GM21576 (cell line): ENCODE results near the gene FCRL6.

Source experiments
- ATAC-seq: cut with Tn5 transposase; IDR thresholded peaks from one replicate; pipeline ENCODE4 v1.9.1; 2021; ENCODE audit warnings: mild to moderate bottlenecking, moderate library complexity; ENCODE audit not compliant: unreplicated experiment

The FCRL6 gene, protein sequence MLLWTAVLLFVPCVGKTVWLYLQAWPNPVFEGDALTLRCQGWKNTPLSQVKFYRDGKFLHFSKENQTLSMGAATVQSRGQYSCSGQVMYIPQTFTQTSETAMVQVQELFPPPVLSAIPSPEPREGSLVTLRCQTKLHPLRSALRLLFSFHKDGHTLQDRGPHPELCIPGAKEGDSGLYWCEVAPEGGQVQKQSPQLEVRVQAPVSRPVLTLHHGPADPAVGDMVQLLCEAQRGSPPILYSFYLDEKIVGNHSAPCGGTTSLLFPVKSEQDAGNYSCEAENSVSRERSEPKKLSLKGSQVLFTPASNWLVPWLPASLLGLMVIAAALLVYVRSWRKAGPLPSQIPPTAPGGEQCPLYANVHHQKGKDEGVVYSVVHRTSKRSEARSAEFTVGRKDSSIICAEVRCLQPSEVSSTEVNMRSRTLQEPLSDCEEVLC

DNA sequence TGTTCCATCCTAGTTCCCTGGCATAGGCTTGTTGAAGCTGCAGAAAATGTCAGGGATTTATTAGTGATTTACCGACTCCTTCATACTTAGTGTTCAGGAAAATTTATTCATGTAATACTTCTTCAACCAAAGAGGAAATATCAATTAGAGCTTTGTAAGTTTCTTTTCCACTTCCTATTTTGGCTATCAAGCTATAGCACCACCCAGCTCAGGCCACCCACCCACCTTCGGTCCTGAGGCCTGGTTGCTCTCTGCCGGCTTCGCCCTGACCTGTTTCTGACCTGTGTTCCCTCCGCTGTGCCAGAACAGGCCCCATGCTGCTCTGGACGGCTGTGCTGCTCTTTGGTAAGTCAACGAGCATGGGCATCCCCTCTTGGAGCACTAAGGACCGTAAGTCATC is at the start of gene FCRL6:
TSS of gene FCRL6 (plus strand) at position 250 of the 400 bp plus-strand sequence. CDS start at position 315, 65 bp downstream.
- no peak for ATAC-seq

- no peak for ATAC-seq
These were observed 48.8 kb upstream of the FCRL6 start for GRCh38 chr1:159753386-159753785.

DNA sequence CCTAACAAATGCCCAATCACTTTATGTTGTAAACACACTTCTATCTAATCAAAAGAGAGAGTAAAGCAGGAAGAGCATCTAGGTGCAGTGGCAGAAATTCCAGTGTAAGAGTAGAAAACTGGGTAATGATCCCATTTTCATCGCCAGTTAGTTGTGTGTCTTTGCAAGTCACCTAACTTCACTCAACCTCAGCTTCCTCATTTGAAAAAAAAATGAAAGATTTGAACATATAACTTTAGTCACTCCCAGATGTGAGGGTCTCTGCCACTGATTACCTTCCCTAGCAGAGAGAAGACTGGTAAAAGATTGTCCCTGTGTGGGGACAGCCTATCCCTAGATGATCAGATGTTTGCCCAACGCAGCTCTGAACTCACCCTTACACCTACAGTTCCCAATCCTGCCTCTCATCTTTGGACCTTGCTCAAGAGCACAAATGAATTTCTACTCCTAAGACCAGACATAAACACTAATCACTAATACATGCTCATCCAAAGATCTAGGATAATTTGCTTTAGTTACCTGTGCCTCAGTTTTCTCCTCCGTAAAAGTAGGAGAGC is 46.6 kb upstream of the FCRL6 start:
- ATAC-seq = no peak

GRCh38 chr1:159756397-159756796 is 45.8 kb upstream of the FCRL6 start:
- no peak for ATAC-seq

- no peak for ATAC-seq
These were observed 38.5 kb upstream of the FCRL6 start for GRCh38 chr1:159763686-159764085.

- no peak for ATAC-seq
These were observed 36.4 kb upstream of the FCRL6 start for GRCh38 chr1:159765806-159766205.

- no peak for ATAC-seq
These were observed 30.8 kb upstream of the FCRL6 start for GRCh38 chr1:159771127-159771895.

- ATAC-seq = no peak
These were observed 27.7 kb upstream of the FCRL6 start for GRCh38 chr1:159774465-159774864.

DNA sequence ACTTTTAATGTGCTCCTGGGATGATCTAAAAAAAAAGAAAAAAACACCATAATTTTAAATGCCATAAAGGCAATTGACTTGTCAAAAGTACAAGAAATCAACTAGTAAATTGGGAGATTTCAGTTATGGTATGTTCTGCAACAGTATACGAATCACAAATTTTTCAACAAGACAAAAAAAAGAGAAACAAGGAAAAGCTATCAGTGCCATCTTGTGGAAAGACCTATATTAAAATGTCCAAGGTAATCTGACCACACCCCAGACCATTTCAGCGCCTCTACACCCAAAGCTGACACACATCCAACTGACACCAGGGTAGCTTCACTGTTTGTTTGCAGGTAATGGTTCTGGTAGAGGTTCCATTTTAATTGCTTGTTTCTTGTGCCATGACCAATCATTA is 26.4 kb upstream of the FCRL6 start:
- ATAC-seq = no peak

- ATAC-seq = no peak
These were observed 23.9 kb upstream of the FCRL6 start for GRCh38 chr1:159778266-159778665.

DNA sequence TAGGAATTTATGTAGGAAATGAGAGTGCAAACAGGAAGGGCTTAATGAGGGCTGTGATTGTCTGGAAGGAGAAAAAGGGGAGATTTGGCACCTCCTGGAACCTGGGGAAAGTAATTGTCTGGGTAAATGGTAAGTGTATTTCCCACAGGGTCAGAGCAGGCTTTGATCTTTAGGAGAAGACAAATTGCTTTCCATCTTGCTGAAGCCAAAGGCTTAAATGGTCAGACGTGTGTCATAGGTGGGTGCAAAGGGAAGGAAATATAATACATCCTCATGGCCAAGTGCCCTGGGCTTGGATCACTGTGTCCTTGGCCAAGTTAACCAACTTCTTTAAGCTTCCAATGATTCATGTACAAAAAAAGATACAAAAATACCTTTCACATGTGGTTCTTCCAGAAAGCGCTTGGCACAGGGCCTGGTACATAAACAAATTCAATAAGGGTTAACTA is 22.7 kb upstream of the FCRL6 start:
- ATAC-seq = no peak

DNA sequence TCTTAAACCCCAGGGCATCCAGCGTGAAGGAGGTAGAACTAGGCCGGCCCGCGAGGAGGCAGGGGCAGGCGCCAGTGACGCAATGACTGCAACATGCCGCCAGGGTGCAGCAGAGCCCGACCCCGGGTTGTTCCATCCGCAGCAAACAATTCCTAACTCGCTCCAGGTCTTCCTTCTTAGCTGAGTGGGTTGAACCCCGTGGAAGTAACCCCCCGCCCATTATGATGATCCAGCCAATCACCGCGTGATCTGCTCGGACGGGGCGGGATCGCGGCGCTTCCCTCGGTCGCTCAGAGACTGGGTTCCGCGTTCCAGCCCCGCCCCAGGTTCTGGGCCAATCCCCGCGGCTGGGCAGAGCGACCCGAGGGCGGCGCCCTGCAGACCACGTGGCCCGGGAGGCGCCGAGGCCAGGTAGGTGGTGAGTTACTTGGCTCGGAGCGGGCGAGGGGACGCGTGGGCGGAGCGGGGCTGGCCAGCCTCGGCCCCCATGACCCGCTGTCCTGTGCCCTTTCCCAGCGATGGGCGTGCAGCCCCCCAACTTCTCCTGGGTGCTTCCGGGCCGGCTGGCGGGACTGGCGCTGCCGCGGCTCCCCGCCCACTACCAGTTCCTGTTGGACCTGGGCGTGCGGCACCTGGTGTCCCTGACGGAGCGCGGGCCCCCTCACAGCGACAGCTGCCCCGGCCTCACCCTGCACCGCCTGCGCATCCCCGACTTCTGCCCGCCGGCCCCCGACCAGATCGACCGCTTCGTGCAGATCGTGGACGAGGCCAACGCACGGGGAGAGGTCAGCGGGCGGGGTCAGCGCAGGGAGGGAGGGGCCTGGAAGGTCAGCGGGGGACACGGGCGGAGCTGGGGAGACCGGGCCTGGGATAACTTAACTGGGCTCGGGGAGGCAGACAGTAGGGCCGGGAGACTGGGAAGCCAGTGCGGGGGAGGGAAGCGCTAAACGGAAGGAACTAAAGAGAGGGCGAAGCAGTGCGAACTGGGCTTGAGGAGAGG is 21.3 kb upstream of the FCRL6 start, which contains the start of gene DUSP23:
TSS of gene DUSP23 (plus strand) at position 380 of the 1,000 bp plus-strand sequence. CDS start at position 519, 139 bp downstream.
- ATAC-seq = peak; percentile 97

- ATAC-seq = no peak
These were observed 20.2 kb upstream of the FCRL6 start for GRCh38 chr1:159781992-159782391.

GRCh38 chr1:159783724-159784123 is 18.4 kb upstream of the FCRL6 start:
- ATAC-seq = no peak

DNA sequence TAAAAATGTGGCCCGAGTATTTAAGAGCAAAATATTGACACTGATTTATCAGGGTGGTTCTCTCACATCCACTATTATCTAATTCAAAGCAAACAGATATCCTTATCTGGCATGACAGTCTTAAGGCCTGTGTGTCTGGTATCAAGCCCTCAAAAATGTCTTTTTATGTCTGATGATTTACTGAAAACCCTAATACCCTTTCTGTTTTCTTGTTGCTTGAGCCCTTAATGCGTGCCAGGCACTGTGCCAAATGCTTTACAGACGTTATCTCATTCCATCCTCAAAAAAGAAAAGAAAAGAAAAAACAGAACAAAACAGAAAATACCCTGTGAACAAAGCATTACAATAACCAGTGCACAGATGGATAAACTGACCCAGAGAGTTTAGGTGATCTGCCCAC is 15.7 kb upstream of the FCRL6 start:
- ATAC-seq = no peak

DNA sequence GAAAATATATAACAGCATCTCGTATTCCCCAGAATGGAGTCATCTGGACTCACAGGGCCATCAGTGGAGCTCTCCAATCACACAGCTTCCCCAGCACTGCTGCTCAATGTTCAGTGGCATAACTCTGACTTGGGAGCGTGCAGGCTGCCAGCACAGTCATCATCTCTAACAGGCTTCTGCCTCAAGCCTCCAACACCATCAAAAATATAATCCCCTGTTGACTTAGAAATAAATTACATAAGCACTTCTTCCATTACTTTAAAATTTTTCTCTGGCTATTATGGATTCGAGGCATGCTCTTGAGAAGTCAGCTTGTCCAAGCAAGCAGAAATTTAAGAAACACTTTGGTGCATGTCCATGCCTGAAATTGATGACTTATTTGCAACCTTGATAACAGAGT is 15.2 kb upstream of the FCRL6 start:
- ATAC-seq = no peak

DNA sequence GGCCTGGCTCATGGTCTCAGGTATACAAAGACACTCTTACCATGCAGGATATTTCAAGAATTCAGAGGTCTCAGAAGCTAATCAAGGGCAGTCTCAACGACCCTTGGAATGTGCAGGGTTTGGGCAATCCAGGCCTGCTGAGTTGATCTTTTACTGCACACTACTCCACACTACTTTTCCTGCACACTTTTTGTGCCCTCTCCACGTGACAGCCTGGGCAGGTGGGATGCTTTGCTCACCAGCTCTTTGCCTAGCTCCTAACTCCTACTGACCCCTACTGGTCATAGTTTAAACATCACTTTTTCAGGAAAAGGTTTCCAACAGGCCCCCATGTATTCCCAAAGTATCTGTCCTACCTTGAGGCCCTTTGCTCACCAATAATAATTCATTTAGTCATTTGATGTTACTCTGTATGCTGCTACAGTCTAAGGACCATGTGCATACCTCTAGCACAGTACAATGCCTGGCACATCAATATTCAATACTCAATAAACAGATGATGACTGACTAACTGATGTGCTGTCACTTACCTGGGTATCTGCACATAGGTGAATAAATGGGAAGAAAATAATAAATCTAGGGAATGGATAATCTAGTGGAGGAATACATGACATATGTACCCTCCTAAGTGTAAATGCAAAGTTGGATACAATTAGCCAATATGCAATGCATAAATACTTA is 11.8 kb upstream of the FCRL6 start:
- ATAC-seq = no peak

DNA sequence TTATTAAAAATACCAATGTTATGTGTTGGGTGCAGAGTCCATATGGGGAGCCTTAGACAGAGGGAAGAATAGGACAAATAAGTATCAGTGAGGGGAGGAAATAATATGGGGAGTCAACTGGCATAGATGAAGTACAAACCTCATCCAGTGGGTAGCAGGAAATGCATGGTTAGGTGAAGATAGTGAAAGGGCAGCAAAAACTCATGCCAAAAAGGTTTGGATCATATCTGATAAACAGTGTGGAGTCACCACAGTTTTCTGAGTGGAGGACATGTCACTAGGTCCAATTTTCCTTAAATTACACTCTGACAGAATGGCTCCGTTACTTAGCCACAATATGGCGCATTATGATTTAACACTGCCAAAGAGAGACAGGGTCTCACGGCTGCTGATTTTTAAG is 11.1 kb upstream of the FCRL6 start:
- ATAC-seq = no peak

- no peak for ATAC-seq
These were observed 10.7 kb upstream of the FCRL6 start for GRCh38 chr1:159791461-159791860.

DNA sequence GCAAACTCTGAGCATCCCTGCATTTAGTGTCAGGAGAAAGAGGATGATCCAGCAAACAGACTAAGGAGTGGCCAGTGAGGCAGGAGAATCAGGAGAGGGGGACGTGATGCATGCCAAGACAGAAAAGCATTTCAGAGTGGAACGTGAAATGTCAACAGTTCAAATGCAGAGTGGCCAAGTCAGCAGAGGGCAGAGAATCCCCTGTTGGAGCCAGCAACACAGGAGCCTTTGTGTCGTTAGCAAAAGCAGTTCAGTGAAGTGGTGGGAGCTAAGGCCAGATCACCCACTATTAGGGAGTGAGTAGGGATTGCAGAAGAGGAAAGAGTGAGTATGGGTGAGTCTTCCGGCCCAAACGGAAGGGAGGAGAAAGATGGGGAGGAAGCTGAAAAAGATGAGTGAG is 6.6 kb upstream of the FCRL6 start:
- no peak for ATAC-seq
